B cell (primary cell): ENCODE measurements around the gene IGSF9. TPM values are rescaled to one million over a fixed set of nuclear protein-coding genes. Genes with fewer than 3 reads are reported as not detected.

Source experiments
- ATAC-seq: fragments of 200-7000 bp; cut with Tn5 transposase; one replicate; pipeline ENCODE4 v1.10.0; 2021; ENCODE audit warnings: low read depth, mild to moderate bottlenecking, moderate number of reproducible peaks, moderate library complexity
- CTCF ChIA-PET: fragments of 350-600 bp; sonication (Branson Sonifier 250); formaldehyde crosslinking; loops from one replicate; lab custom pipeline; 2021; ENCODE audit warnings: antibody characterized with exemption, inconsistent platforms; lab: Charles Lee
- POLR2A ChIA-PET: fragments of 350-600 bp; sonication (Branson Sonifier 250); formaldehyde crosslinking; loops from one replicate; lab custom pipeline; 2021; ENCODE audit warnings: antibody characterized with exemption; lab: Charles Lee
- DNase-seq: peaks from one replicate; pipeline ENCODE4 v3.0.0; 2013
- H2AFZ ChIP-seq: 2 replicates; pipeline ENCODE4 v1.6.1; 2012; ENCODE audit warnings: mild to moderate bottlenecking, low read depth, low read length; ENCODE audit not compliant: insufficient read depth, poor library complexity, severe bottlenecking
- H3K27ac ChIP-seq, 2 donors: 1 replicate in 1 of 2; 2 replicates in 1 of 2; pipeline ENCODE4 v1.5.1; 2012 to 2013; ENCODE audit warnings: low read length in 2 of 2, mild to moderate bottlenecking in 2 of 2, moderate library complexity in 1 of 2
- H3K27me3 ChIP-seq, 4 experiments: fragments of 200-600 bp in 1 of 4; sonication (generic) in 1 of 4; replicated peaks in 1 of 4; 1 replicate in 2 of 4; 2 replicates in 2 of 4; pipeline versions ENCODE4 v1.6.1 to v1.7.0; 2013 to 2016; ENCODE audit warnings: low read length in 3 of 4, mild to moderate bottlenecking in 2 of 4, mixed read lengths in 1 of 4, moderate library complexity in 1 of 4; ENCODE audit not compliant: insufficient read depth in 4 of 4, control insufficient read depth in 3 of 4; ENCODE audit errors: control extremely low read depth in 1 of 4
- H3K36me3 ChIP-seq, 2 experiments: replicated peaks in 1 of 2; 1 replicate in 1 of 2; 2 replicates in 1 of 2; pipeline versions ENCODE4 v1.6.1 to v1.7.1; 2013; ENCODE audit warnings: low read length in 1 of 2; ENCODE audit not compliant: insufficient read depth in 2 of 2, control insufficient read depth in 1 of 2; ENCODE audit errors: control extremely low read depth in 1 of 2, extremely low read depth in 1 of 2
- H3K4me1 ChIP-seq, 2 donors: fragments of 200-600 bp in 1 of 2; sonication (generic) in 1 of 2; 1 replicate in 1 of 2; 2 replicates in 1 of 2; pipeline versions ENCODE4 v1.5.1 to v1.6.1; 2013 to 2017; ENCODE audit warnings: low read length in 2 of 2; ENCODE audit not compliant: control insufficient read depth in 2 of 2, insufficient read depth in 2 of 2
- H3K4me2 ChIP-seq: replicated peaks from 2 replicates; pipeline ENCODE3; 2012; ENCODE audit warnings: mild to moderate bottlenecking, low read depth, low read length; ENCODE audit not compliant: poor library complexity, severe bottlenecking
- H3K4me3 ChIP-seq, 5 experiments: fragments of 200-600 bp in 1 of 5; sonication (generic) in 1 of 5; 1 replicate in 3 of 5; 2 replicates in 2 of 5; pipeline versions ENCODE4 v1.5.1 to v1.7.0; 2011 to 2016; ENCODE audit warnings: low read length in 4 of 5, mild to moderate bottlenecking in 4 of 5, low read depth in 2 of 5, control low read depth in 1 of 5, moderate library complexity in 1 of 5; ENCODE audit not compliant: insufficient read depth in 1 of 5; ENCODE audit errors: control extremely low read depth in 1 of 5, extremely low read depth in 1 of 5
- H3K79me2 ChIP-seq: fragments of 200-600 bp; sonication (generic); one replicate; pipeline ENCODE4 v1.6.0; 2016; ENCODE audit warnings: low read length; ENCODE audit not compliant: control insufficient read depth, insufficient read depth
- H3K9ac ChIP-seq: fragments of 200-600 bp; sonication (generic); 2 replicates; pipeline ENCODE4 v1.6.1; 2017; ENCODE audit warnings: mild to moderate bottlenecking, low read length, moderate library complexity
- H3K9me3 ChIP-seq, 3 donors: one replicate each; pipeline versions ENCODE4 v1.6.1 to v1.7.1; 2013; ENCODE audit warnings: low read length in 2 of 3; ENCODE audit not compliant: control insufficient read depth in 2 of 3, insufficient read depth in 1 of 3; ENCODE audit errors: control extremely low read depth in 1 of 3
- H4K20me1 ChIP-seq: 2 replicates; pipeline ENCODE4 v1.6.0; 2012; ENCODE audit warnings: mild to moderate bottlenecking, low read length; ENCODE audit not compliant: insufficient read depth, control insufficient read depth, poor library complexity, severe bottlenecking
- H3K27ac Mint-ChIP-seq: one replicate; pipeline ENCODE4 v1.8.0; 2021; ENCODE audit warnings: mixed read lengths
- H3K27me3 Mint-ChIP-seq: one replicate; pipeline ENCODE4 v1.8.0; 2021; ENCODE audit warnings: mixed read lengths
- H3K4me1 Mint-ChIP-seq: one replicate; pipeline ENCODE4 v1.8.0; 2021; ENCODE audit warnings: mixed read lengths
- H3K4me3 Mint-ChIP-seq: one replicate; pipeline ENCODE4 v1.8.0; 2021; ENCODE audit warnings: mixed read lengths
- H3K9me3 Mint-ChIP-seq: one replicate; pipeline ENCODE4 v1.8.0; 2022; ENCODE audit warnings: mixed read lengths; ENCODE audit not compliant: insufficient read depth
- EZH2 ChIP-seq: IDR thresholded peaks from 2 replicates; pipeline ENCODE4 v1.6.1; 2012; ENCODE audit warnings: borderline replicate concordance, low read depth, mild to moderate bottlenecking, moderate library complexity, low read length; ENCODE audit not compliant: insufficient read depth, poor library complexity, severe bottlenecking
- WGBS: methylation state at CpG from one replicate; pipeline ENCODE4 v1.1.5; 2013; ENCODE audit warnings: missing lambda C conversion rate; ENCODE audit not compliant: insufficient coverage; 5-methylcytosine and 5-hydroxymethylcytosine counted together
- intact Hi-C: fragments of 100-400 bp; cut with micrococcal nuclease; formaldehyde crosslinking; loops from one replicate; pipeline ENCODE4 v1.10.0; 2022
- polyA plus RNA-seq: library from polyadenylated mRNA; depleted of rRNA; stranded (reverse); fragments of >200 nt; gene quantifications from 2 replicates; pipeline ENCODE4 v1.2.3, GENCODE V29; 2012
- total RNA-seq, 2 donors: library from RNA; stranded (reverse); fragments of 120-200 nt in 1 of 2; gene quantifications; 1 replicate in 1 of 2; 2 replicates in 1 of 2; pipeline versions ENCODE4 v1.2.3 to v1.2.4, GENCODE V29; 2013 to 2022
- TF ChIP-seq, protein P1 (sequence below): fragments of 200-600 bp; IDR thresholded peaks from one replicate; pipeline ENCODE4 v1.8.0; 2022; ENCODE audit warnings: antibody characterized with exemption, mild to moderate bottlenecking

Gene IGSF9
- total and polyA plus RNA-seq, 2 donors (not counting 1 experiment from before 2014, with no cell fraction given): 0.36 to 0.37 TPM

DNA sequence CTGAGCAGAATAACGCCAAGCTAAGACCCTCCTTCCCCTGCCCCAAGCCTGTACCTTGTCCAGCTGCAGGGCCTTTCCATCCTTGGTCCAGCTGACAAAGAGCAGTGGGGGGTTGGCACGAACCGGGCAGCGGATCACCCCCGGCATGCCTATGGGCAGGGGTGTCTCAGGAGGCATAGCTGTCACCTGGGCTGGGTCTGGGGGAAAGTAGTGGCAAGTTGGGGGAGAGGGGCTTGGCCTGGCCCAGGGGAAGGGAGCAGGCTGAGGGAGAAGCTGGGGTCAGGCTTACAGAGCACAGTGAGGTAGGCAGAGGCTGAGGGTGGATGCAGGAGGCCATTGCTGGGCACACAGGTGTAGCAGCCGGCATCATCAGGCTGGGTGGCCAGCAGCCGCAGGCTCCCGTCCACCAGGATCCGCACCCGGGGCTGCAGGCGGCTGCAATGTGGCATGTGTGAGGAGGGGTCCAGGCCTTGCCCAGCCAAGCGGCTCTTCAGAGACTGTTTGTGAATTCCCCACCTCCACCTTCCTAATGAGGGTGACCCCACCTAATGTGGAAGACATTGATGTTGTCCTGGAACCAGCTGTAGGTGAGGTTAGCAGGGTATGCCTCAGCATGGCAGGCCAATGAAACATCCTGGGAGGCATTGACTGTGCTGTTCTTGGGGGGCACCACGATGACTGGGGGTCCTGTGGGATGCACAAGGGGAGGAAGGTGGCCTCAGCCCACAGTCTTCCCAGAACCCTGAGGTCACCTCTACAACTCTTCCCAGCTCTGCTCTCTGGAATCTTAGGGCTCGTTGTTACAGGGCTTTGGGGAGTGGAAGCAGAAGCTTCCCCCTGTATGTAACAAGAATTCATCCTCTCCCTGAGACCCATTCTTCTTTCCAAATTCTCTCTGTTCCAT, 11.0 kb downstream of the IGSF9 start:
- no peak for ATAC-seq
- Histone ChIP-seq H3K9ac (no peak overlapping the region), H3K36me3 (no peaks in the 10 kb centered on the region), H3K9me3 (peaks cover 0 to 4% (median 0%) of the 10 kb centered on the region in 3 donors), H3K4me3 (no peak overlapping the region), H3K79me2 (no peaks in the 10 kb centered on the region), H2AFZ (no peak overlapping the region), H4K20me1 (no peaks in the 10 kb centered on the region), H3K4me2 (no peak overlapping the region), H3K27me3 (no peaks in the 10 kb centered on the region), H3K4me1 (peaks cover 33 to 37% of the 10 kb centered on the region in 2 donors), H3K27ac (no peak overlapping the region)
- ChIA-PET CTCF (interaction anchor here (1.2 to 10.7 kb wide), 5 partner anchors 11 to 136 kb away, joined by 3 to 177 read pairs (median 29); partner anchors contain the start of gene TAGLN2), POLR2A (interaction anchor here (1.4 kb wide), 1 partner anchor 9 kb away, joined by 3 read pairs; the partner anchor contains the start of gene TAGLN2)
- H3K27ac Mint-ChIP-seq: no peak overlapping the region
- no peaks in the 10 kb centered on the region for H3K9me3 Mint-ChIP-seq
- H3K27me3 Mint-ChIP-seq: peaks cover 7% of the 10 kb centered on the region
- intact Hi-C loops: loop anchor here (5.0 kb wide), 3 partner anchors 82 to 318 kb away; no protein-coding TSS in a partner anchor
- no peak overlapping the region for H3K4me3 Mint-ChIP-seq
- peak; percentile 12 for DNase-seq
- TF ChIP-seq, protein P1, sequence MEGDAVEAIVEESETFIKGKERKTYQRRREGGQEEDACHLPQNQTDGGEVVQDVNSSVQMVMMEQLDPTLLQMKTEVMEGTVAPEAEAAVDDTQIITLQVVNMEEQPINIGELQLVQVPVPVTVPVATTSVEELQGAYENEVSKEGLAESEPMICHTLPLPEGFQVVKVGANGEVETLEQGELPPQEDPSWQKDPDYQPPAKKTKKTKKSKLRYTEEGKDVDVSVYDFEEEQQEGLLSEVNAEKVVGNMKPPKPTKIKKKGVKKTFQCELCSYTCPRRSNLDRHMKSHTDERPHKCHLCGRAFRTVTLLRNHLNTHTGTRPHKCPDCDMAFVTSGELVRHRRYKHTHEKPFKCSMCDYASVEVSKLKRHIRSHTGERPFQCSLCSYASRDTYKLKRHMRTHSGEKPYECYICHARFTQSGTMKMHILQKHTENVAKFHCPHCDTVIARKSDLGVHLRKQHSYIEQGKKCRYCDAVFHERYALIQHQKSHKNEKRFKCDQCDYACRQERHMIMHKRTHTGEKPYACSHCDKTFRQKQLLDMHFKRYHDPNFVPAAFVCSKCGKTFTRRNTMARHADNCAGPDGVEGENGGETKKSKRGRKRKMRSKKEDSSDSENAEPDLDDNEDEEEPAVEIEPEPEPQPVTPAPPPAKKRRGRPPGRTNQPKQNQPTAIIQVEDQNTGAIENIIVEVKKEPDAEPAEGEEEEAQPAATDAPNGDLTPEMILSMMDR: no peak
- no peak for TF ChIP-seq EZH2
- 92% methylated on average over 11 of the region's 14 CpGs for WGBS
- peaks cover 37% of the 10 kb centered on the region for H3K4me1 Mint-ChIP-seq

DNA sequence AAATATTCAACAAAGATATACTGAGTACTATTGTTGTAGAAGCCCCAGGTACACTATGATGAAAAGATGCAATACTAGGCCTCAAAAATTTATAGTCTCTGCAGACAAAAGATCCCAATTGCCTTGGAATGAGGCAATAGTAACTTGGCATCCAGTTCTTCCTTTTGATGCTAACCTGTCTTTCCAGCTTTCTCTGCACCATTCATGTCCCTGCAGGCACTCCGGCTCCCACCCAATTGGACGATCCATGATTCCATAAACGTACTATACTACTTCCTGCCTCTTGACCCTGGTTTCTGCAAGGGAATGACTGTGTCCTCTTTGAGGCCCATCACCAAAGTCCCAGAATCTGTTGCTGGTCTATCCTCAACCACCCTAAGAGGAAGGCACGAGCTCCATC, 12.1 kb downstream of the IGSF9 start:
- H3K4me1 Mint-ChIP-seq: peaks cover 29% of the 10 kb centered on the region
- no peak overlapping the region for H3K27ac ChIP-seq
- no peak for TF ChIP-seq EZH2
- TF ChIP-seq, protein P1: no peak
- no peak overlapping the region for H3K4me3 ChIP-seq
- no peaks in the 10 kb centered on the region for H3K27me3 ChIP-seq
- CTCF ChIA-PET: interaction anchor here (1.2 to 10.7 kb wide), 6 partner anchors 10 to 134 kb away, joined by 3 to 177 read pairs (median 24); partner anchors contain the start of gene TAGLN2
- POLR2A ChIA-PET: no interaction called here
- ATAC-seq (no peak), DNase-seq (no peak)
- H3K27me3 Mint-ChIP-seq: peaks cover 7% of the 10 kb centered on the region
- no peak overlapping the region for H3K4me2 ChIP-seq
- H3K9me3 ChIP-seq: peaks cover 0 to 4% (median 0%) of the 10 kb centered on the region in 3 donors
- peaks cover 26 to 31% of the 10 kb centered on the region in 2 donors for H3K4me1 ChIP-seq
- intact Hi-C loops: no loop called here
- no peaks in the 10 kb centered on the region for H3K36me3 ChIP-seq
- 88% methylated on average over 4 of the region's 4 CpGs for WGBS
- H3K4me3 Mint-ChIP-seq: no peak overlapping the region
- H3K79me2 ChIP-seq: peaks cover under 1% of the 10 kb centered on the region
- H3K27ac Mint-ChIP-seq: no peak overlapping the region
- H3K9me3 Mint-ChIP-seq: no peaks in the 10 kb centered on the region
- no peak overlapping the region for H3K9ac ChIP-seq
- H4K20me1 ChIP-seq: no peaks in the 10 kb centered on the region
- no peak overlapping the region for H2AFZ ChIP-seq
